B cell (primary cell): ENCODE measurements around the gene BLOC1S6. TPM values are rescaled to one million over a fixed set of nuclear protein-coding genes. Genes with fewer than 3 reads are reported as not detected.

ENCODE experiments used
- ATAC-seq: fragments of 200-7000 bp; cut with Tn5 transposase; one replicate; pipeline ENCODE4 v1.10.0; 2021; ENCODE audit warnings: low read depth, mild to moderate bottlenecking, moderate number of reproducible peaks, moderate library complexity
- CTCF ChIA-PET: fragments of 350-600 bp; sonication (Branson Sonifier 250); formaldehyde crosslinking; loops from one replicate; lab custom pipeline; 2021; ENCODE audit warnings: antibody characterized with exemption, inconsistent platforms; lab: Charles Lee
- POLR2A ChIA-PET: fragments of 350-600 bp; sonication (Branson Sonifier 250); formaldehyde crosslinking; loops from one replicate; lab custom pipeline; 2021; ENCODE audit warnings: antibody characterized with exemption; lab: Charles Lee
- DNase-seq: peaks from one replicate; pipeline ENCODE4 v3.0.0; 2013
- H2AFZ ChIP-seq: 2 replicates; pipeline ENCODE4 v1.6.1; 2012; ENCODE audit warnings: mild to moderate bottlenecking, low read depth, low read length; ENCODE audit not compliant: insufficient read depth, poor library complexity, severe bottlenecking
- H3K27ac ChIP-seq, 2 donors: 1 replicate in 1 of 2; 2 replicates in 1 of 2; pipeline ENCODE4 v1.5.1; 2012 to 2013; ENCODE audit warnings: low read length in 2 of 2, mild to moderate bottlenecking in 2 of 2, moderate library complexity in 1 of 2
- H3K27me3 ChIP-seq, 4 experiments: fragments of 200-600 bp in 1 of 4; sonication (generic) in 1 of 4; replicated peaks in 1 of 4; 1 replicate in 2 of 4; 2 replicates in 2 of 4; pipeline versions ENCODE4 v1.6.1 to v1.7.0; 2013 to 2016; ENCODE audit warnings: low read length in 3 of 4, mild to moderate bottlenecking in 2 of 4, mixed read lengths in 1 of 4, moderate library complexity in 1 of 4; ENCODE audit not compliant: insufficient read depth in 4 of 4, control insufficient read depth in 3 of 4; ENCODE audit errors: control extremely low read depth in 1 of 4
- H3K36me3 ChIP-seq, 2 experiments: replicated peaks in 1 of 2; 1 replicate in 1 of 2; 2 replicates in 1 of 2; pipeline versions ENCODE4 v1.6.1 to v1.7.1; 2013; ENCODE audit warnings: low read length in 1 of 2; ENCODE audit not compliant: insufficient read depth in 2 of 2, control insufficient read depth in 1 of 2; ENCODE audit errors: control extremely low read depth in 1 of 2, extremely low read depth in 1 of 2
- H3K4me1 ChIP-seq, 2 donors: fragments of 200-600 bp in 1 of 2; sonication (generic) in 1 of 2; 1 replicate in 1 of 2; 2 replicates in 1 of 2; pipeline versions ENCODE4 v1.5.1 to v1.6.1; 2013 to 2017; ENCODE audit warnings: low read length in 2 of 2; ENCODE audit not compliant: control insufficient read depth in 2 of 2, insufficient read depth in 2 of 2
- H3K4me2 ChIP-seq: replicated peaks from 2 replicates; pipeline ENCODE3; 2012; ENCODE audit warnings: mild to moderate bottlenecking, low read depth, low read length; ENCODE audit not compliant: poor library complexity, severe bottlenecking
- H3K4me3 ChIP-seq, 5 experiments: fragments of 200-600 bp in 1 of 5; sonication (generic) in 1 of 5; 1 replicate in 3 of 5; 2 replicates in 2 of 5; pipeline versions ENCODE4 v1.5.1 to v1.7.0; 2011 to 2016; ENCODE audit warnings: low read length in 4 of 5, mild to moderate bottlenecking in 4 of 5, low read depth in 2 of 5, control low read depth in 1 of 5, moderate library complexity in 1 of 5; ENCODE audit not compliant: insufficient read depth in 1 of 5; ENCODE audit errors: control extremely low read depth in 1 of 5, extremely low read depth in 1 of 5
- H3K79me2 ChIP-seq: fragments of 200-600 bp; sonication (generic); one replicate; pipeline ENCODE4 v1.6.0; 2016; ENCODE audit warnings: low read length; ENCODE audit not compliant: control insufficient read depth, insufficient read depth
- H3K9ac ChIP-seq: fragments of 200-600 bp; sonication (generic); 2 replicates; pipeline ENCODE4 v1.6.1; 2017; ENCODE audit warnings: mild to moderate bottlenecking, low read length, moderate library complexity
- H3K9me3 ChIP-seq, 3 donors: one replicate each; pipeline versions ENCODE4 v1.6.1 to v1.7.1; 2013; ENCODE audit warnings: low read length in 2 of 3; ENCODE audit not compliant: control insufficient read depth in 2 of 3, insufficient read depth in 1 of 3; ENCODE audit errors: control extremely low read depth in 1 of 3
- H4K20me1 ChIP-seq: 2 replicates; pipeline ENCODE4 v1.6.0; 2012; ENCODE audit warnings: mild to moderate bottlenecking, low read length; ENCODE audit not compliant: insufficient read depth, control insufficient read depth, poor library complexity, severe bottlenecking
- H3K27ac Mint-ChIP-seq: one replicate; pipeline ENCODE4 v1.8.0; 2021; ENCODE audit warnings: mixed read lengths
- H3K27me3 Mint-ChIP-seq: one replicate; pipeline ENCODE4 v1.8.0; 2021; ENCODE audit warnings: mixed read lengths
- H3K4me1 Mint-ChIP-seq: one replicate; pipeline ENCODE4 v1.8.0; 2021; ENCODE audit warnings: mixed read lengths
- H3K4me3 Mint-ChIP-seq: one replicate; pipeline ENCODE4 v1.8.0; 2021; ENCODE audit warnings: mixed read lengths
- H3K9me3 Mint-ChIP-seq: one replicate; pipeline ENCODE4 v1.8.0; 2022; ENCODE audit warnings: mixed read lengths; ENCODE audit not compliant: insufficient read depth
- EZH2 ChIP-seq: IDR thresholded peaks from 2 replicates; pipeline ENCODE4 v1.6.1; 2012; ENCODE audit warnings: borderline replicate concordance, low read depth, mild to moderate bottlenecking, moderate library complexity, low read length; ENCODE audit not compliant: insufficient read depth, poor library complexity, severe bottlenecking
- WGBS: methylation state at CpG from one replicate; pipeline ENCODE4 v1.1.5; 2013; ENCODE audit warnings: missing lambda C conversion rate; ENCODE audit not compliant: insufficient coverage; 5-methylcytosine and 5-hydroxymethylcytosine counted together
- intact Hi-C: fragments of 100-400 bp; cut with micrococcal nuclease; formaldehyde crosslinking; loops from one replicate; pipeline ENCODE4 v1.10.0; 2022
- polyA plus RNA-seq: library from polyadenylated mRNA; depleted of rRNA; stranded (reverse); fragments of >200 nt; gene quantifications from 2 replicates; pipeline ENCODE4 v1.2.3, GENCODE V29; 2012
- total RNA-seq, 2 donors: library from RNA; stranded (reverse); fragments of 120-200 nt in 1 of 2; gene quantifications; 1 replicate in 1 of 2; 2 replicates in 1 of 2; pipeline versions ENCODE4 v1.2.3 to v1.2.4, GENCODE V29; 2013 to 2022
- TF ChIP-seq, protein P1 (sequence below): fragments of 200-600 bp; IDR thresholded peaks from one replicate; pipeline ENCODE4 v1.8.0; 2022; ENCODE audit warnings: antibody characterized with exemption, mild to moderate bottlenecking

The BLOC1S6 gene
- total and polyA plus RNA-seq, 2 donors (not counting 1 experiment from before 2014, with no cell fraction given): 12.4 to 60.8 TPM

DNA sequence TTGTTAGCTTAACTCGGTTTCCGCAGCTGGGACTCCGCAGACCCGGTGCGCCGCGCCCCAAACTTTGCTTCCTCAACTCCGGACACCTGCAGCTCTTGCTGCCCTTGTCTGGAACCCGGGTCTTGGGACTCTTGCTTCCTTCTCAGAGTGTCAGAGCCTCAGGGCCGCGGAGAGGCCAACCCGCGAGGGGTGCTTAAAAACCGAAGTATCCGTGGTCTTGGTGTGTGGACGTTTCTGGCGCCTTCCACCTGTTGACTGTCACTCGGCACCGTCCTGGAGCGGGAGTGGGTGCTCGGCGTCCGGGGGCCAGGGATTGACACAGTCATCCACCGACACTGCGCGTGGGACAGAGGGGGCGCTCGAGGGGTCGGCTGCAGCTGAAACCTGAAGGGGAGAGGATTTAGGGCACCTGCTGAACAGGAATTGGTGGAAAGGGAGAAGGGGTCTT, 48.0 kb downstream of the BLOC1S6 start:
- Mint-ChIP-seq H3K27ac (peak overlapping the region; percentile 97), H3K27me3 (no peaks in the 10 kb centered on the region), H3K4me3 (peak overlapping the region; percentile 99), H3K4me1 (peaks cover 42% of the 10 kb centered on the region), H3K9me3 (no peaks in the 10 kb centered on the region)
- no peaks in the 10 kb centered on the region for H3K27me3 ChIP-seq
- POLR2A ChIA-PET: interaction anchor here (0.9 to 2.0 kb wide), 2 partner anchors 23 to 48 kb away, joined by 4 to 9 read pairs; partner anchors contain the start of gene BLOC1S6
- peaks cover 30 to 36% of the 10 kb centered on the region in 2 donors for H3K4me1 ChIP-seq
- WGBS: under 1% methylated on average over 29 of the region's 29 CpGs
- peak overlapping the region; percentile 81 to 91 (median 86) for H3K4me3 ChIP-seq
- CTCF ChIA-PET: interaction anchor here (1.3 to 2.4 kb wide), 8 partner anchors 9 to 233 kb away, joined by 3 to 12 read pairs (median 5); a partner anchor contains a TSS
- no peaks in the 10 kb centered on the region for H4K20me1 ChIP-seq
- H3K4me2 ChIP-seq: peak overlapping the region; percentile 85
- H3K27ac ChIP-seq: peak overlapping the region; percentile 69 to 78
- H3K79me2 ChIP-seq: peaks cover 35% of the 10 kb centered on the region
- peaks cover 0 to 2% (median 1%) of the 10 kb centered on the region in 3 donors for H3K9me3 ChIP-seq
- DNase-seq (peak; percentile 74), ATAC-seq (peak; percentile 59)
- H3K36me3 ChIP-seq: peaks cover 0 to 4% of the 10 kb centered on the region in 2 experiments
- H3K9ac ChIP-seq: peak overlapping the region; percentile 73
- intact Hi-C loops: loop anchor here (1.0 to 2.0 kb wide), 2 partner anchors 48 to 70 kb away; partner anchors contain the start of gene BLOC1S6
- no peak for TF ChIP-seq EZH2
- TF ChIP-seq, protein P1, sequence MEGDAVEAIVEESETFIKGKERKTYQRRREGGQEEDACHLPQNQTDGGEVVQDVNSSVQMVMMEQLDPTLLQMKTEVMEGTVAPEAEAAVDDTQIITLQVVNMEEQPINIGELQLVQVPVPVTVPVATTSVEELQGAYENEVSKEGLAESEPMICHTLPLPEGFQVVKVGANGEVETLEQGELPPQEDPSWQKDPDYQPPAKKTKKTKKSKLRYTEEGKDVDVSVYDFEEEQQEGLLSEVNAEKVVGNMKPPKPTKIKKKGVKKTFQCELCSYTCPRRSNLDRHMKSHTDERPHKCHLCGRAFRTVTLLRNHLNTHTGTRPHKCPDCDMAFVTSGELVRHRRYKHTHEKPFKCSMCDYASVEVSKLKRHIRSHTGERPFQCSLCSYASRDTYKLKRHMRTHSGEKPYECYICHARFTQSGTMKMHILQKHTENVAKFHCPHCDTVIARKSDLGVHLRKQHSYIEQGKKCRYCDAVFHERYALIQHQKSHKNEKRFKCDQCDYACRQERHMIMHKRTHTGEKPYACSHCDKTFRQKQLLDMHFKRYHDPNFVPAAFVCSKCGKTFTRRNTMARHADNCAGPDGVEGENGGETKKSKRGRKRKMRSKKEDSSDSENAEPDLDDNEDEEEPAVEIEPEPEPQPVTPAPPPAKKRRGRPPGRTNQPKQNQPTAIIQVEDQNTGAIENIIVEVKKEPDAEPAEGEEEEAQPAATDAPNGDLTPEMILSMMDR: peak; percentile 72
- peak overlapping the region; percentile 93 for H2AFZ ChIP-seq

DNA sequence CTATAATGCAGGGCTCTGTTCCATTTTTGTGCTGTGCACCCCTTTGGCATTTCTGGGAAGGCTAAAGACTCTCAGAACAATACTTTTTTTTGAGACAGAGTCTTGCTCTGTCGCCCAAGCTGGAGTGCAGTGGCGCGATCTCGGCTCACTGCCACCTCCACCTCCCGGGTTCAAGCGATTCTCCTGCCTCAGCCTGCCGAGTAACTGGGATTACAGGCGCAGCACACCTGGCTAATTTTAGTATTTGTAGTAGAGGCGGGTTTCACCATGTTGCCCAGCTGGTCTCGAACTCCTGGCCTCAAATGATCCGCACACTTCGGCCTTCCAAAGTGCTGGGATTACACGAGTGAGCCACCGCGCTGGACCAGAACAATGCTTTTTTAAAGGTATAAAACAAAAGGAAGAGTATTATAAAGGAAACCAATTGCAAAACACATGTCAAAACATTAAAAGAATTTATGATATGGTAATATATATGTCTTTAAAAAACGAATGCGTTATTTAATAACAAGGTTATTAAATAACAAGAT, 48.6 kb downstream of the BLOC1S6 start:
- H3K4me1 ChIP-seq: peaks cover 30 to 36% of the 10 kb centered on the region in 2 donors
- peaks cover 42% of the 10 kb centered on the region for H3K79me2 ChIP-seq
- H3K9ac ChIP-seq: peak overlapping the region; percentile 73
- Mint-ChIP-seq H3K9me3 (no peaks in the 10 kb centered on the region), H3K4me3 (peak overlapping the region; percentile 99), H3K4me1 (peaks cover 42% of the 10 kb centered on the region), H3K27ac (peak overlapping the region; percentile 97), H3K27me3 (no peaks in the 10 kb centered on the region)
- peak overlapping the region in 1 of 2 donors; percentile 78 for H3K27ac ChIP-seq
- POLR2A ChIA-PET: interaction anchor here (0.9 to 2.0 kb wide), 2 partner anchors 23 to 48 kb away, joined by 4 to 9 read pairs; partner anchors contain the start of gene BLOC1S6
- no peaks in the 10 kb centered on the region for H3K27me3 ChIP-seq
- TF ChIP-seq, protein P1: peak; percentile 8
- no peak for TF ChIP-seq EZH2
- DNase-seq (no peak), ATAC-seq (no peak)
- WGBS: 47% methylated on average over 10 of the region's 17 CpGs
- H4K20me1 ChIP-seq: no peaks in the 10 kb centered on the region
- CTCF ChIA-PET: interaction anchor here (1.3 to 1.9 kb wide), 5 partner anchors 8 to 206 kb away, joined by 3 to 12 read pairs (median 4); no protein-coding TSS in a partner anchor
- peak overlapping the region; percentile 85 for H3K4me2 ChIP-seq
- peaks cover 0 to 6% of the 10 kb centered on the region in 2 experiments for H3K36me3 ChIP-seq
- peaks cover 0 to 2% (median under 1%) of the 10 kb centered on the region in 3 donors for H3K9me3 ChIP-seq
- peak overlapping the region; percentile 81 to 91 (median 86) for H3K4me3 ChIP-seq
- peak overlapping the region; percentile 93 for H2AFZ ChIP-seq
- intact Hi-C loops: loop anchor here (1.0 to 2.0 kb wide), 2 partner anchors 49 to 69 kb away; partner anchors contain the start of gene BLOC1S6
